SK-N-SH treated with all-trans-retinoic acid at 6 μM for 48 hours (cell line): ENCODE measurements around the gene CXCL3.

Source experiments
- ATAC-seq: fragments of 200-7000 bp; cut with Tn5 transposase; 3 replicates; pipeline ENCODE4 v1.9.1; 2020; ENCODE audit warnings: mild to moderate bottlenecking, moderate library complexity
- ARNTL ChIP-seq: fragments of 450-650 bp; formaldehyde crosslinking; IDR thresholded peaks from 2 replicates; pipeline ENCODE4 v1.5.0; 2020; ENCODE audit warnings: low read depth, mild to moderate bottlenecking, moderate library complexity, borderline replicate concordance
- BACH2 ChIP-seq: fragments of 250-450 bp; sonication (Bioruptor Pico); IDR thresholded peaks from 2 replicates; pipeline ENCODE4 v1.9.0; 2021; ENCODE audit warnings: mild to moderate bottlenecking, borderline replicate concordance
- CSDC2 ChIP-seq: fragments of 250-450 bp; sonication (Bioruptor Pico); IDR thresholded peaks from 2 replicates; pipeline ENCODE4 v1.5.0; 2020; ENCODE audit warnings: mild to moderate bottlenecking, moderate library complexity
- ESRRG ChIP-seq: fragments of 250-450 bp; sonication (Bioruptor Pico); IDR thresholded peaks from 2 replicates; pipeline ENCODE4 v1.6.1; 2021; ENCODE audit warnings: mild to moderate bottlenecking
- GLIS3 ChIP-seq: fragments of 250-450 bp; sonication (Bioruptor Pico); IDR thresholded peaks from 2 replicates; pipeline ENCODE4 v1.5.0; 2020; ENCODE audit warnings: mild to moderate bottlenecking, moderate library complexity
- ISL1 ChIP-seq: fragments of 250-450 bp; sonication (Bioruptor Pico); IDR thresholded peaks from 2 replicates; pipeline ENCODE4 v2.1.2; 2022; ENCODE audit warnings: mild to moderate bottlenecking, moderate library complexity
- PPARA ChIP-seq: fragments of 250-450 bp; sonication (Bioruptor Pico); IDR thresholded peaks from 2 replicates; pipeline ENCODE4 v1.5.0; 2020; ENCODE audit warnings: mild to moderate bottlenecking, borderline replicate concordance
- RARB ChIP-seq: fragments of 250-450 bp; sonication (Bioruptor Pico); IDR thresholded peaks from 2 replicates; pipeline ENCODE4 v1.8.0; 2021; ENCODE audit warnings: mild to moderate bottlenecking, moderate library complexity
- TCF4 ChIP-seq: fragments of 250-450 bp; sonication (Bioruptor Pico); IDR thresholded peaks from 2 replicates; pipeline ENCODE4 v1.8.0; 2021; ENCODE audit warnings: mild to moderate bottlenecking, moderate library complexity, borderline replicate concordance
- ZC3H10 ChIP-seq: fragments of 250-450 bp; sonication (Bioruptor Pico); IDR thresholded peaks from 2 replicates; pipeline ENCODE4 v1.5.1; 2021; ENCODE audit warnings: mild to moderate bottlenecking, moderate library complexity
- ZFP3 ChIP-seq: fragments of 250-450 bp; sonication (Bioruptor Pico); IDR thresholded peaks from 2 replicates; pipeline ENCODE4 v1.5.0; 2020; ENCODE audit warnings: mild to moderate bottlenecking, moderate library complexity
- ZFP30 ChIP-seq: fragments of 450-650 bp; formaldehyde crosslinking; IDR thresholded peaks from 2 replicates; pipeline ENCODE4 v1.5.0; 2022; ENCODE audit warnings: mild to moderate bottlenecking, moderate library complexity
- ZNF70 ChIP-seq: fragments of 450-650 bp; formaldehyde crosslinking; IDR thresholded peaks from 2 replicates; pipeline ENCODE4 v1.5.0; 2020; ENCODE audit warnings: mild to moderate bottlenecking, moderate library complexity
- TF ChIP-seq, protein P1 (sequence below): fragments of 250-450 bp; sonication (Bioruptor Pico); IDR thresholded peaks from 2 replicates; pipeline ENCODE4 v1.5.1; 2021; ENCODE audit warnings: mild to moderate bottlenecking, moderate library complexity
- TF ChIP-seq, protein P2 (sequence below): fragments of 250-450 bp; sonication (Bioruptor Pico); IDR thresholded peaks from 2 replicates; pipeline ENCODE4 v1.5.0; 2020; ENCODE audit warnings: mild to moderate bottlenecking, moderate library complexity
- TF ChIP-seq, protein P3 (sequence below): fragments of 250-450 bp; sonication (Bioruptor Pico); IDR thresholded peaks from 2 replicates; pipeline ENCODE4 v1.5.1; 2020; ENCODE audit warnings: low read depth, mild to moderate bottlenecking, moderate library complexity
- TF ChIP-seq, protein P4 (sequence below): fragments of 250-450 bp; sonication (Bioruptor Pico); IDR thresholded peaks from 2 replicates; pipeline ENCODE4 v1.8.0; 2021; ENCODE audit warnings: low read depth, mild to moderate bottlenecking, moderate library complexity, borderline replicate concordance

The CXCL3 gene

DNA sequence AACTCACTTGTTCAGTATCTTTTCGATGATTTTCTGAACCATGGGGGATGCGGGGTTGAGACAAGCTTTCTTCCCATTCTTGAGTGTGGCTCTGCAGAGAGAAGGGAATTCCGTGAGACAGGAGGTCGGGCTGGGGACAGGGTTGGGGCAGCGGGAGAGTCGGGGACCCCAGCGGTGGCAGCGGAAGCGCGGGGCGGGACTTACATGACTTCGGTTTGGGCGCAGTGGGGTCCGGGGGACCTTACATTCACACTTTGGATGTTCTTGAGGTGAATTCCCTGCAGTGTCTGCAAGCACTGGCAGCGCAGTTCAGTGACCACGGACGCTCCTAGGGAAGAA is 434 bp downstream of the CXCL3 start:
- no peak for ATAC-seq
- no peak for TF ChIP-seq CSDC2 (CRISPR knock-in tag)
- no peak for TF ChIP-seq ISL1 (CRISPR knock-in tag)
- TF ChIP-seq RARB (CRISPR knock-in tag) = no peak
- TF ChIP-seq, protein P1, sequence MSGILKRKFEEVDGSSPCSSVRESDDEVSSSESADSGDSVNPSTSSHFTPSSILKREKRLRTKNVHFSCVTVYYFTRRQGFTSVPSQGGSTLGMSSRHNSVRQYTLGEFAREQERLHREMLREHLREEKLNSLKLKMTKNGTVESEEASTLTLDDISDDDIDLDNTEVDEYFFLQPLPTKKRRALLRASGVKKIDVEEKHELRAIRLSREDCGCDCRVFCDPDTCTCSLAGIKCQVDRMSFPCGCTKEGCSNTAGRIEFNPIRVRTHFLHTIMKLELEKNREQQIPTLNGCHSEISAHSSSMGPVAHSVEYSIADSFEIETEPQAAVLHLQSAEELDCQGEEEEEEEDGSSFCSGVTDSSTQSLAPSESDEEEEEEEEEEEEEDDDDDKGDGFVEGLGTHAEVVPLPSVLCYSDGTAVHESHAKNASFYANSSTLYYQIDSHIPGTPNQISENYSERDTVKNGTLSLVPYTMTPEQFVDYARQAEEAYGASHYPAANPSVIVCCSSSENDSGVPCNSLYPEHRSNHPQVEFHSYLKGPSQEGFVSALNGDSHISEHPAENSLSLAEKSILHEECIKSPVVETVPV (CRISPR knock-in tag) = no peak
- no peak for TF ChIP-seq GLIS3 (CRISPR knock-in tag)
- no peak for TF ChIP-seq ZFP30 (CRISPR knock-in tag)
- no peak for TF ChIP-seq ARNTL (CRISPR knock-in tag)
- TF ChIP-seq ZFP3 (CRISPR knock-in tag) = no peak
- no peak for TF ChIP-seq TCF4
- TF ChIP-seq, protein P2, sequence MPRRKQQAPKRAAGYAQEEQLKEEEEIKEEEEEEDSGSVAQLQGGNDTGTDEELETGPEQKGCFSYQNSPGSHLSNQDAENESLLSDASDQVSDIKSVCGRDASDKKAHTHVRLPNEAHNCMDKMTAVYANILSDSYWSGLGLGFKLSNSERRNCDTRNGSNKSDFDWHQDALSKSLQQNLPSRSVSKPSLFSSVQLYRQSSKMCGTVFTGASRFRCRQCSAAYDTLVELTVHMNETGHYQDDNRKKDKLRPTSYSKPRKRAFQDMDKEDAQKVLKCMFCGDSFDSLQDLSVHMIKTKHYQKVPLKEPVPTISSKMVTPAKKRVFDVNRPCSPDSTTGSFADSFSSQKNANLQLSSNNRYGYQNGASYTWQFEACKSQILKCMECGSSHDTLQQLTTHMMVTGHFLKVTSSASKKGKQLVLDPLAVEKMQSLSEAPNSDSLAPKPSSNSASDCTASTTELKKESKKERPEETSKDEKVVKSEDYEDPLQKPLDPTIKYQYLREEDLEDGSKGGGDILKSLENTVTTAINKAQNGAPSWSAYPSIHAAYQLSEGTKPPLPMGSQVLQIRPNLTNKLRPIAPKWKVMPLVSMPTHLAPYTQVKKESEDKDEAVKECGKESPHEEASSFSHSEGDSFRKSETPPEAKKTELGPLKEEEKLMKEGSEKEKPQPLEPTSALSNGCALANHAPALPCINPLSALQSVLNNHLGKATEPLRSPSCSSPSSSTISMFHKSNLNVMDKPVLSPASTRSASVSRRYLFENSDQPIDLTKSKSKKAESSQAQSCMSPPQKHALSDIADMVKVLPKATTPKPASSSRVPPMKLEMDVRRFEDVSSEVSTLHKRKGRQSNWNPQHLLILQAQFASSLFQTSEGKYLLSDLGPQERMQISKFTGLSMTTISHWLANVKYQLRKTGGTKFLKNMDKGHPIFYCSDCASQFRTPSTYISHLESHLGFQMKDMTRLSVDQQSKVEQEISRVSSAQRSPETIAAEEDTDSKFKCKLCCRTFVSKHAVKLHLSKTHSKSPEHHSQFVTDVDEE (CRISPR knock-in tag) = no peak
- no peak for TF ChIP-seq ZNF70 (CRISPR knock-in tag)

DNA sequence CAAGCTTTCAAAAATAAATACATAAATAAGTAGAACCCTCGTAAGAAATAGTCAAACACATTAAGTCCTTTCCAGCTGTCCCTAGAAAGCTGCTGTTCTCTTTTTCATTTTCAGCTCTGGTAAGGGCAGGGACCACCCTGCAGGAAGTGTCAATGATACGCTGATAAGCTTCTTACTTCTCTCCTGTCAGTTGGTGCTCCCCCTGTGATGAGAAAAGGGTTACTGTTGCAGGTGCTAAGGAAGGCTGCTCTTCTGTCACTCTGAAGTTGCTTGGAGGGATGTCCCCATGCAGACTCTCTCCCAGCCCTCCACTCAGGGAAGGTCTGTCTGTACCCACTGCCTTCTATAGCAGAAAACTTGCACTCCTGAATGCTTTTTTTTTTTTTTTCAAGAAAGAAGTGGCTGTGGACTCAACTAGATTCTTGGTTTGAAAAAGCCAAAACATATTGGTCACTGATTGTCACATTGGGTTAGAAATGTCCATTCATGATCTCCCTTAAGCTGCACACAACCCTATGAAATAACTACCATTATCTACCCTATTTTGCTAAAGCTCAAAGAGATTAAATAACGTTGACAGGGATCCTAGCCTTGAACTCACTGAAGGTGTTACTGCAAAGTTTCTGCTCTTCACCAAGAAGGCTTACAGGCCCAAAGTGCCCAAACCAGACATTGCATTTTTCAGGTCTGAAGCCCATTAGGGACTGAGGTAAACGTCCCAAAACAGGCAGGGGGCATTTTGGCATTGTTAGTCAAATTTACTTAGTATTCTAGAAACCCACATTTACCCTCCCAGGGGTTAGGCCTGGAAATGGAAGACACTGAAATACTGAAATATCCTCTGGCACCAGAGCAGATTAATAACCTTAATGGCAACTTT is 1.2 kb downstream of the CXCL3 start:
- TF ChIP-seq TCF4 (no peak), ESRRG (CRISPR knock-in tag) (no peak), CSDC2 (CRISPR knock-in tag) (no peak), BACH2 (no peak), ZNF70 (CRISPR knock-in tag) (no peak), ARNTL (CRISPR knock-in tag) (no peak), PPARA (CRISPR knock-in tag) (no peak), ZC3H10 (CRISPR knock-in tag) (no peak)
- TF ChIP-seq, protein P3, sequence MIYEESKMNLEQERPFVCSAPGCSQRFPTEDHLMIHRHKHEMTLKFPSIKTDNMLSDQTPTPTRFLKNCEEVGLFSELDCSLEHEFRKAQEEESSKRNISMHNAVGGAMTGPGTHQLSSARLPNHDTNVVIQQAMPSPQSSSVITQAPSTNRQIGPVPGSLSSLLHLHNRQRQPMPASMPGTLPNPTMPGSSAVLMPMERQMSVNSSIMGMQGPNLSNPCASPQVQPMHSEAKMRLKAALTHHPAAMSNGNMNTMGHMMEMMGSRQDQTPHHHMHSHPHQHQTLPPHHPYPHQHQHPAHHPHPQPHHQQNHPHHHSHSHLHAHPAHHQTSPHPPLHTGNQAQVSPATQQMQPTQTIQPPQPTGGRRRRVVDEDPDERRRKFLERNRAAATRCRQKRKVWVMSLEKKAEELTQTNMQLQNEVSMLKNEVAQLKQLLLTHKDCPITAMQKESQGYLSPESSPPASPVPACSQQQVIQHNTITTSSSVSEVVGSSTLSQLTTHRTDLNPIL = no peak
- TF ChIP-seq, protein P4, sequence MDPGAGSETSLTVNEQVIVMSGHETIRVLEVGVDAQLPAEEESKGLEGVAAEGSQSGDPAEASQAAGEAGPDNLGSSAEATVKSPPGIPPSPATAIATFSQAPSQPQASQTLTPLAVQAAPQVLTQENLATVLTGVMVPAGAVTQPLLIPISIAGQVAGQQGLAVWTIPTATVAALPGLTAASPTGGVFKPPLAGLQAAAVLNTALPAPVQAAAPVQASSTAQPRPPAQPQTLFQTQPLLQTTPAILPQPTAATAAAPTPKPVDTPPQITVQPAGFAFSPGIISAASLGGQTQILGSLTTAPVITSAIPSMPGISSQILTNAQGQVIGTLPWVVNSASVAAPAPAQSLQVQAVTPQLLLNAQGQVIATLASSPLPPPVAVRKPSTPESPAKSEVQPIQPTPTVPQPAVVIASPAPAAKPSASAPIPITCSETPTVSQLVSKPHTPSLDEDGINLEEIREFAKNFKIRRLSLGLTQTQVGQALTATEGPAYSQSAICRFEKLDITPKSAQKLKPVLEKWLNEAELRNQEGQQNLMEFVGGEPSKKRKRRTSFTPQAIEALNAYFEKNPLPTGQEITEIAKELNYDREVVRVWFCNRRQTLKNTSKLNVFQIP (CRISPR knock-in tag) = no peak
- TF ChIP-seq, protein P2 (CRISPR knock-in tag) = no peak
- TF ChIP-seq, protein P1 (CRISPR knock-in tag) = no peak
- ATAC-seq = no peak
